HCEC 1CT (cell line): ENCODE data around the gene IGIP.

Source experiments
- DNase-seq: peaks from one replicate; pipeline ENCODE4 v3.0.0-alpha.2; 2017

The IGIP gene

GRCh38 chr5:140111859-140112551 lies 13.7 kb upstream of the IGIP start:
- DNase-seq: no peak

- DNase-seq: peak; percentile 13
These were observed 13.0 kb upstream of the IGIP start for GRCh38 chr5:140112685-140113179.

GRCh38 chr5:140113180-140113698 lies 12.5 kb upstream of the IGIP start:
- DNase-seq: no peak

GRCh38 chr5:140113699-140114263 lies 12.0 kb upstream of the IGIP start, which contains the start of gene PURA:
PURA (plus strand) TSS chr5:140114109; CDS start chr5:140114182, 73 bp downstream.
- peak; percentile 93 for DNase-seq

- DNase-seq: peak; percentile 49
These were observed 11.2 kb upstream of the IGIP start for GRCh38 chr5:140114341-140115185.

- no peak for DNase-seq
These were observed 10.6 kb upstream of the IGIP start for GRCh38 chr5:140115186-140115500.

- DNase-seq: no peak
These were observed 9.0 kb upstream of the IGIP start for GRCh38 chr5:140116716-140117115.

- DNase-seq: no peak
These were observed 8.2 kb upstream of the IGIP start for GRCh38 chr5:140117523-140117922.

GRCh38 chr5:140118302-140118936 lies 7.3 kb upstream of the IGIP start:
- DNase-seq: peak; percentile 12

GRCh38 chr5:140126315-140127012 lies 727 bp downstream of the IGIP start:
- no peak for DNase-seq

- DNase-seq: no peak
These were observed 2.6 kb downstream of the IGIP start for GRCh38 chr5:140128376-140128775.

GRCh38 chr5:140130949-140131733 lies 5.4 kb downstream of the IGIP start:
- DNase-seq: no peak

GRCh38 chr5:140131967-140132409 lies 6.3 kb downstream of the IGIP start:
- DNase-seq: peak; percentile 93

GRCh38 chr5:140133514-140134167 lies 7.9 kb downstream of the IGIP start:
- DNase-seq: no peak

GRCh38 chr5:140134277-140134935 lies 8.7 kb downstream of the IGIP start:
- no peak for DNase-seq

- no peak for DNase-seq
These were observed 9.4 kb downstream of the IGIP start for GRCh38 chr5:140135127-140135526.

GRCh38 chr5:140136624-140137023 lies 10.9 kb downstream of the IGIP start:
- DNase-seq: no peak

- no peak for DNase-seq
These were observed 14.7 kb downstream of the IGIP start for GRCh38 chr5:140140435-140140834.

- no peak for DNase-seq
These were observed 15.5 kb downstream of the IGIP start for GRCh38 chr5:140141241-140141640.

- no peak for DNase-seq
These were observed 16.5 kb downstream of the IGIP start for GRCh38 chr5:140142246-140142645.
